Posterior vena cava (tissue), 2 donors: ENCODE results near the gene FBLN1. TPM values are rescaled to one million over a fixed set of nuclear protein-coding genes. Genes with fewer than 3 reads are reported as not detected.

ENCODE experiments used
- DNase-seq: peaks from one replicate; pipeline ENCODE4 v3.0.0-alpha.2; 2020; ENCODE audit warnings: low spot score
- intact Hi-C, 2 donors: fragments of 100-400 bp; cut with DNase I; formaldehyde crosslinking; loops; one replicate each; pipeline versions ENCODE4 v1.14.1 to v1.14.2; 2022 to 2023
- total RNA-seq, 2 donors: library from RNA; stranded (reverse); fragmentation: NEBNext Ultra II Directional; extraction: Animal tissue kit (Norgen Biotek cat#: 25700); gene quantifications; one replicate each; pipeline ENCODE4 v1.2.1, GENCODE V29; 2021
- donor health status: DM: yes; HTN: yes; CAD: no.
- donor health status: DM: yes; HTN: yes; CAD: no.

The FBLN1 gene
- total RNA-seq, 2 donors from 2014 or later: 608 to 1,210 TPM

- intact Hi-C loops: loop anchor here (10.0 kb wide), 2 partner anchors 52 to 1688 kb away; no protein-coding TSS in a partner anchor
- no peak for DNase-seq
Measured at GRCh38 chr22:45636683-45637082, 134.0 kb downstream of the FBLN1 start.

DNA sequence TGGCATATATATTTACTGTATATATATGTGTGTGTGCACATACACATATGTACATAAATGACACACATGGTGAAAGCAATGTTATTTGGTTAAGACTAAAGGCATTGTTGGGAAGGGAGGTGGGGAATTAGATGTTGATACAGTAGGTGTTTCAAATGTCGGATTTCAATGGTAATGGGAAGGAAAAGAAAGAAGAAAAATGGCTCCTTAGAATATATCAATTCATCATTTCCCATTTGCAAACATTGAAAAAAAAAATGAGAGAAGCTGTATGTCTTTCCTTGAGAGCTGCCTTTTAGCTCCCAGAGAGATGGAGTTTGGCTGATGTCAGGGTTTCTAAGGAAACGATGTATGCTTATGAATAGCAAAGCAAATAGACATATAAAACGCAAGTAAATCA lies 135.5 kb downstream of the FBLN1 start:
- intact Hi-C loops: loop anchor here (10.0 kb wide), 2 partner anchors 53 to 1687 kb away; no protein-coding TSS in a partner anchor
- no peak for DNase-seq

DNA sequence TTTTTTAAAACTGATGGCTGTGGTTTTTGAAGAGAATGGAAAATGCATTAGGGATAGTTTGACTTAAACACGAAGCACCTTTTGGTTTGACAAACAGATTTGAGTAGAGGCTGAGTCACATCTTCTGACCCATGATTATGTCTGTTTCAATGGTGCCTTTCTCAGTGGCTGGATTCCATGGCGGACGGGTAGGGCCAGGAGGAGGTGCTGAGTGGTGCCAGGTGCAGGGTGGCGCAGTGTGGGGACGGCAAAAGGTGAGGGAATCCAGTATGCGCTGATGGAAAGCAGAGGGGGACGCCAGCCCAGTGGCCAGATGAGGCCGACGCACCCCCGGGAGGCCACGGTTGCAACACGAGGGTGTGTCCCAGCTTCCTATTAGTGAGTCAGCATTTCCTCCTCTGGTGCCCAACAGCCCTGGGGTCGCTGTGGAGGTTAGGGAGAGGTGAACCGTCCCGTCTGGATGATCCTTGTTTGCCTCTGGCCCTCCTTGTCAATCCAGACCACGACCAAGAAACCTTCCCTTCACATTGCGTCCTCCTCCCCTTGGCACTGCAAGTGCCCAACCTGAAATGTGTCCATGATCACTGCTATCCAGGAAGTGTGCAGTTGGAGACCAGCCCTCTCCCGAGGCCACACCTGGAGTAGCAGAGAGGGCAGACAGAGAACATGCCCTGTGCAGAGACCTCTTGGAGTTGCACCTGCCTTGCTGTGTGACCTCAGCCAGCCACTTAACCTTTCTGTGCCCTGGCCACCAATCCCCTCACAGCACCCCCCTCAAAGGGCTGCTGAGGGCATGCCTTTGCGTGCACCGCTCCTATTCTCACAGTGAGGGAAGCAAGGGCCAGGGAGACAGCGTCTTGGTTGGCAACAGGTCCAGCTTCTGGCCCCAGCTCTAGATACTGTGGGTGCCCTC lies 136.4 kb downstream of the FBLN1 start:
- intact Hi-C loops: loop anchor here (10.0 kb wide), 2 partner anchors 54 to 1686 kb away; no protein-coding TSS in a partner anchor
- DNase-seq: peak; percentile 92

- intact Hi-C loops: loop anchor here (10.0 kb wide), 2 partner anchors 55 to 1685 kb away; no protein-coding TSS in a partner anchor
- DNase-seq: no peak
Measured at GRCh38 chr22:45639747-45640102, 137.0 kb downstream of the FBLN1 start.

DNA sequence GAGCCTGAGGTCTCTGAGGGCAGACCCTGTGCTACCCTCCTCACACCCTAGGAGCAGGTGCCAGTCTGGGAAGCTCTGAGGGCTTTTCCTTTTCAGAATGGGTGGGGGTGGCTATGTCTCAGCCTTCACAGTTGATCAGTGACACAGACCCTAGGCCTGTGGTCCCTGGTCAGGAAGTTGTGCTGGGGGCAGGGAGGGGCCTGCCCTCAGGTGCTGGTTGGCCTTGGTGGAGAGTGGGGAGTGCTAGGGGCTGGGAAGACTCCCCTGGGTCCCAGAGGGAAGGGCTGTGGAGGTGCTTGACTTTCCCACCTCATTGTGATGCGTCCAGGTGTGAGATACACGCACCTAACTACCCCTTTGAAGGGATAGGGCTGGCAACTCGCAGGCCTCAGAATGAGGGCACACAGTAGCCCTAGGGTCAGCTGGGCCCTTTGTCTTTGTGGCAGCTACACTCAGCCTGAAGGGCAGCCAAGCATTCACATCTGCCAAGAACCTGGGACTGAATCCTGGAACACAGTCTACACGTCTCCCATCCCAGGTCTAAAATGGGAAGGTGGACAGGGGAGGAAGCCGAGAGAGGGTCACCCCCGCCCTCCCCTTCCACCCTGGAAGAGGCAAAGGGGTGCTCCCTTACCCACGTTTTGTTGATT lies 137.7 kb downstream of the FBLN1 start:
- DNase-seq: no peak
- intact Hi-C loops: no loop called here

GRCh38 chr22:45640941-45641621 lies 138.4 kb downstream of the FBLN1 start:
- peak; percentile 57 for DNase-seq
- intact Hi-C loops: no loop called here

GRCh38 chr22:45642986-45643385 lies 140.3 kb downstream of the FBLN1 start:
- no peak for DNase-seq
- intact Hi-C loops: no loop called here

- intact Hi-C loops: no loop called here
- no peak for DNase-seq
Measured at GRCh38 chr22:45644714-45645113, 142.0 kb downstream of the FBLN1 start.

DNA sequence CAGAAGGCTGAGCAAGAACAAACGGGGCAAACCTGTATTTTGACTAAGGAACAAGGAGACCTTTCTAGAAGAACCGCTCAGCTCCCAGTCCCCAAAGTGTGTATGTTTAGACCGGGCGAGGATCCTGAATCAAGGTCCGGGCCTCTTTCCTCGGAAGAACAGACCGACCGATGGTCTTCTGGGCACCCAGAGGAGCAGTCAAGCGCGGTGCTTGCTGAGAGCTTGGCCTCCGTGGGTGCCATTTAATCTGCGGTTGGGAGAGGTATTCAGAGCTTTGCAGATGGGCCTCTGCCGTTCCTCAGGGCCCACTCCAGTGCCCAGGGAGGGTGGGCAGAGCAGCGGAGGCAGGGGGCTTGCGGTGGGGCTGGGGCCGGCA lies 142.5 kb downstream of the FBLN1 start:
- DNase-seq: no peak
- intact Hi-C loops: no loop called here

DNA sequence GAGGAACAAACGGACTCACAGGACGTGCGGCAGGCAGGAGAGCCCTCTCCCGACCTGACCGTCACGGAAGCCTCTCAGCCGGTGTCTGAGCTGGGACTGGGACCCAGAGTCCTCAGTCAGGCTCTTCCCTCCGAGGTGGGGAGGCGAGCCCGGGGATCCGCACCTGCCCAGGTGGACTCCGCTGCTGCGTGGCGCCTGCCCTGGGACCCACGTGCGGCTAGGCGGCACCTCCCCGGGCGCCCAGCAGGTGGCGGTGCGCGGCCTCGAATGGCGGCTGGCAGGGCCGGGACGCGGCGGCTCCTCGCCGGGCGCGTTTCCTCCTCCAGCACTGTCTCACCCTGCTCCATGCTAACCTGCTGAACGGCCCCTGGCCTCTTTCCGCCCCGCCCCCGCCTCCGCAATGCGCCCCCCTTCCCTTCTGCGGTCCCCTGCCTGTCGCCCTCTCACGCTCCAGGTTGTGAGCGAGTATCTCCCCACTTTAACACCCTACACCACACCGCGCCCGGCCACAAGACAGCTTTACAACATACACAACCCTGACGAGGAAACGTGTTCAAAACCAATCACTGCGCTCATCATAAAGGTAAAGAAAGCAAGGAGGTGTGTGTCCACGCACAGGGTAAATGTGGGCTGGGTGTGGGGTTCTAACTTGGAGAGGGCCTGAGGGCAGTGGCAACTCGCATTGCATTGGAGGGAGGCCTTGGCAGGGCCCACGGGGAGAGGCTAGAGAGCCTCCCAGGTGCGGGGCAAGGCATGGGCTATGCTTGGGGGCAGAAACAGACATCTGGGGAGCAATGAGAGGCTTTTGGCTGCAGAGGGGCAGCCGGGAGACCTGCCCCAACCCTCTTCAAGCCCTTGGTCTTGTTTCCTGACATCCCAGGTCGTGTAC lies 143.1 kb downstream of the FBLN1 start:
- intact Hi-C loops: no loop called here
- peak; percentile 92 for DNase-seq

DNA sequence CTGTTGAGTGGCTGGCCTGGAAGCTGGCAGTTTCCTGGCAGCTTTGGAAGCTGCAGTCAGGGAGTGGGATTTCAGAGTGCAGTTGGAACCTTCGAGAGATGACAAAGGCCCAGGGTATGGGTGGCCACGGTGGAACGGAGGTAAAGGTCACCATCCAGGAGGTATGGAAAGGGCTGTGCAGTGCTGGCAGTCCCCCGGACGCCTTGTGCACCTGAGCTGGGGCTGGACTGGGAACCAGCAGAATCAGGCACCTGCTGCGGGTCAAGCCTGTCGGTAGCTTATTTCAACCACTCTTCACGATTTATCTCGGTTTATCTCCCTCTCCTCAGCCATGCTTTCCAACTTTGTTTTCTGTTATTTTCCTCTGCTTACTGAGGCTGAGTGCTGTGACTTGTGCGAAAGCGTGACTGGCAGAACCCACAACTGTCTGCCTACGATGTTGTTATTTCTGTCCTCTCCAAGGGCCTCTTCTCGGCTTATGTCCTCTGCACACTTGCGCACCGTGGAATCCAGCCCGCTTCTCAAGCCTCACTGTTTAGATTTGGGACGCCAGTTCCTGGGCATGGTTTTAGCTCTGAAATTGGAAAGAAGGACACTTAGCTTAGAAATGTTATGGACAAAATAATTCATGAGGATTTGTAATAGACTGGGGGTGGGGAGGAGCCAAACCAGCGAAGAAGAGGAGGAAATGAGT lies 145.0 kb downstream of the FBLN1 start:
- peak; percentile 54 for DNase-seq
- intact Hi-C loops: no loop called here

DNA sequence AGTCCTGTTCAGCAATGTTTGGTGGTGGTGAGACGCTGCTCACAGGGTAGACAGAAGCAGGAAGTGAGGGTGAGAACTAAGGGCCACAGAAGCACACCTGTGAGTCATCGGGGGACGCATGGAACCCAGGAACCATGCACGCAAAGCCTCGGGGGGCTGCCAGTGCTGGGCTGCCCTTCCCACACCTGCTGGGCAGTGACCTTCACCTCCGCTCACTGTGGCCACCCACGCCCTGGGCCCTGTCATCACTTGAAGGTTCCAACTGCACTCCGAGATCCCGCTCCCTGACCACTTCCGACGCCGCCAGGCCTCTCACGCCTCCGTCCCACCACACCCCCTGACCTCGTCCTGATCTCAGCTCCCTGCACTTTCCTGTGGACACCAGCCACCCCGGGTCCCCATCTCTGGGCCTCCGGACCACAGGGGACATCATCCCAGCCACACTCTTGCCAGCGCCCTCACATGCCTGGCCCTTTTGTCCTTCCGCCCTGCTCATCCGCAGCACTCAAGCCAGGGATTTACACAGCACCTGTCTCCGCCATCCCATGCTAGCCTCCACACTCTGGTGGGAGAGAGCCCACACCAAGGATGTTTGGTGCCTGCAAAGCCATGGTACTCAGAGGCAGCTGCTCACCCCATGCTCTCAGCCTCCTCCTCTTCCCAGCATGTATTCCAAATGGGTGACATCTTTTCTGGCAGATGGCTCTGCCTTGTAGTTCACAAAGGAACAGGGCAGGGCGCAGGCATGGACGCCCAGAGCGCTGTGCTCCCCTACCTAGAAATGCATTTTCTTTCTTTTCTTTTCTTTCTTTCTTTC lies 145.8 kb downstream of the FBLN1 start:
- DNase-seq: peak; percentile 52
- intact Hi-C loops: no loop called here

DNA sequence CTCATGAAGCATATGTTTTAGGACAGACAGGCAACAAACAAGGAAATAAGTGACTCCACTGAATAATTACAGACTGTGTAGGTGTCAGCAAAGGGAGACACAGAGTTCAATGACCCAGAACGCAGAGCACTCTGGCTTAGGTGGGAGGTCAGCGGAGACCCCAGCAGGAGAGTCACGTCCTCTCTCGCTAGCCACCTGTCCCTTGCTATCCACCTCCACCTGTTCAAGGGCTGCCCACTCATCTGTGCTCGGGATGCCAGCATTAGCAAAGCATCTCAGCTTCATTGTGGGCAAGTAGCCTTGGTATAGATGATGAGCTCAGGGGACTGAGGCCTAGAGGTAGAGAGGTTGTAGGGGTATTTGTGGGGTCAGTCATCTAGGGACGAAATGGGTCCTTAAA lies 147.1 kb downstream of the FBLN1 start:
- peak; percentile 14 for DNase-seq
- intact Hi-C loops: no loop called here

DNA sequence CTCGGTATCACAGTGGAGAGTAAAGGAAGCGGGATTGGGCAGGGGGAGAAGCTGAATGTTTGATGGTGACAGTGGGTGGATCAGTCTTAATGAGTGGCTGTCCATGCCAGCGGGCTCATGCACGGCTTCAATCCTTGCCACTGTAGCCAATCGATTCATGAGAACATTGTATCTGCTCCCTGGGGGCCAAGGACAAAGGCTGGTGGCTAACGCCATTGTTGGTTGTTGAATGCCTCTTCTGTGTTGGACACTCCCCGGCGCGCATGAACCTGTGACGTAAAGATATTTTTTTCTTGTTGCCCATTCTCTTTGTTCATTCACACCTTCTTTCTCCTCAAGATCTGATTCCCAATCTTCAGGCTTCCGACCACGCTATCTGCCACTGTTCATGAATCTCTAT lies 148.0 kb downstream of the FBLN1 start:
- DNase-seq: no peak

More for the DNA sequence above, 148.0 kb downstream of the FBLN1 start:
- intact Hi-C loops: no loop called here
